ENCODE measurements around the gene STARD6. TPM values are rescaled to one million over a fixed set of nuclear protein-coding genes. Genes with fewer than 3 reads are reported as not detected.

The STARD6 gene
- total and polyA plus RNA-seq, 10 of the 15 experiments (the other 5 are each of a cell fraction or from before 2014, with no cell fraction given) = 0.10 to 0.84 (median 0.34) TPM; not detected in 3

- ATAC-seq (no peak), DNase-seq (ENCODE audit: low read depth, low spot score) (no peak), FAIRE-seq (no peak)
- no peak overlapping the region for H2AFZ ChIP-seq (ENCODE audit: control insufficient read depth, low read depth, low read length)
- no peaks in the 10 kb centered on the region for H3K9me3 ChIP-seq (replicated peaks; ENCODE audit: control insufficient read depth, insufficient read depth, low read length)
- RAD21 ChIA-PET (ENCODE audit: unreplicated experiment) = interaction anchor here (0.6 kb wide), 1 partner anchor 68 kb away, joined by 3 read pairs; no protein-coding TSS in a partner anchor
- in situ Hi-C loops (cut with MboI) = no loop called here
- no TSS peak for BruUV-seq (replicated peaks)
- H3K36me3 ChIP-seq (ENCODE audit: control insufficient read depth in 2 of 2, insufficient read depth in 2 of 2, low read length in 1 of 2) = no peaks in the 10 kb centered on the region
- no peak overlapping the region for H3K9ac ChIP-seq (ENCODE audit: control insufficient read depth, insufficient read depth, low read length)
- H3K79me2 ChIP-seq (ENCODE audit: control insufficient read depth, insufficient read depth, low read length) = no peaks in the 10 kb centered on the region
- no peak overlapping the region for H3K4me3 ChIP-seq
- intact Hi-C loops (cut with micrococcal nuclease; ENCODE audit: unreplicated experiment) = no loop called here
- TF ChIP-seq ESRRA (IDR thresholded peaks at IDR 0.05; ENCODE audit: low read length) (no peak), SP1 (IDR thresholded peaks at IDR 0.05; ENCODE audit: low read depth, low read length) (no peak), KAT2A (conservative IDR thresholded peaks at IDR 0.05; ENCODE audit: control insufficient read depth, low read depth, low read length) (no peak), REST (IDR thresholded peaks at IDR 0.05; ENCODE audit: low read depth, low read length) (no peak), RB1 (IDR thresholded peaks at IDR 0.05; ENCODE audit: borderline replicate concordance) (no peak), DPF2 (IDR thresholded peaks at IDR 0.05) (no peak), RUNX3 (IDR thresholded peaks at IDR 0.05; ENCODE audit: low read length) (no peak), CBX5 (IDR thresholded peaks at IDR 0.05; ENCODE audit: low read depth) (no peak), FOS (IDR thresholded peaks at IDR 0.05; ENCODE audit: borderline replicate concordance, extremely low read depth, insufficient read length) (no peak), STAT3 (IDR thresholded peaks at IDR 0.05; ENCODE audit: low read depth, low read length) (no peak), CHD4 (IDR thresholded peaks at IDR 0.05) (no peak), E4F1 (IDR thresholded peaks at IDR 0.05; ENCODE audit: borderline replicate concordance, partially characterized antibody) (no peak), CUX1 (IDR thresholded peaks at IDR 0.05; ENCODE audit: insufficient replicate concordance, low read depth, low read length) (no peak)
- CTCF ChIA-PET = interaction anchor here (4.0 kb wide), 1 partner anchor 14 kb away, joined by 15 read pairs; no protein-coding TSS in a partner anchor
- SMC1A ChIA-PET (ENCODE audit: uncharacterized antibody, unreplicated experiment) = interaction anchor here (0.7 to 1.9 kb wide), 3 partner anchors 14 to 46 kb away, joined by 3 to 8 read pairs (median 4); no protein-coding TSS in a partner anchor
- H4K20me1 ChIP-seq (ENCODE audit: control insufficient read depth, insufficient read depth) = no peaks in the 10 kb centered on the region
- H3K27ac ChIP-seq (ENCODE audit: control insufficient read depth, insufficient read depth) = no peak overlapping the region
- H3K4me2 ChIP-seq (ENCODE audit: control insufficient read depth, insufficient read depth) = no peak overlapping the region
- H3K4me1 ChIP-seq (ENCODE audit: control insufficient read depth, insufficient read depth, low read length) = no peaks in the 10 kb centered on the region
- POLR2A ChIA-PET = no interaction called here
- H3K27me3 ChIP-seq (replicated peaks in 1 of 2; ENCODE audit: control insufficient read depth in 2 of 2, insufficient read depth in 2 of 2, low read length in 1 of 2) = no peaks in the 10 kb centered on the region
These were observed 41.4 kb downstream of the STARD6 start for GRCh38 chr18:54316071-54316820.

Data from GM12878 (cell line).